Cardiac fibroblast (primary cell): ENCODE results near the gene ERCC1.

Experiments
- DNase-seq, 2 donors: peaks; one replicate each; pipeline versions ENCODE4 v3.0.0 to v3.0.0-alpha.2; 2010; ENCODE audit warnings: low read depth in 2 of 2
- H3K4me3 ChIP-seq, 2 donors: replicated peaks in 1 of 2; 1 replicate in 1 of 2; 2 replicates in 1 of 2; pipeline ENCODE4 v1.5.1; 2011; ENCODE audit warnings: low read depth in 2 of 2, low read length in 2 of 2, mild to moderate bottlenecking in 2 of 2, moderate library complexity in 1 of 2
- TF ChIP-seq, protein P1 (sequence below): IDR thresholded peaks from one replicate; pipeline ENCODE4 v1.5.1; 2011; ENCODE audit warnings: low read depth, mild to moderate bottlenecking, low read length, inconsistent platforms

Gene ERCC1

DNA sequence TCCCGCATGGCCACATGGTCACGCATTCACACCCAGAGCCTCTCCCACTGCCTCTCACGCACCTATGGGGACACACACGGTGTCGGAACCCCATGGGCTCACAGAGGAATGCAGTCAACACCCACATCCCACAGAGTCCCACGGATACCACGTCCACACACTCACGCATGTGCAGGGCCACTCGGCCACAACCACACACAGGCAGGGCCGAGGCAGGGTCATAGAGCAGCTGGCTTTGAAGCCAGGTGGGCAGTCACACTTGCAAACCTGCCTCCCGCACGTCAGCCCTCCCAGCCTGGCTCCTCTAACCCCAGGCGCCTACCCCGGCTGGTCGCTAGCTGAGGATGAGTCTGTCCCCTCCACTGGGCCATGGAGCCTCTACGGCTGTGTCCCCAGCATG, 61.4 kb downstream of the ERCC1 start:
- DNase-seq = no peak
- TF ChIP-seq, protein P1, sequence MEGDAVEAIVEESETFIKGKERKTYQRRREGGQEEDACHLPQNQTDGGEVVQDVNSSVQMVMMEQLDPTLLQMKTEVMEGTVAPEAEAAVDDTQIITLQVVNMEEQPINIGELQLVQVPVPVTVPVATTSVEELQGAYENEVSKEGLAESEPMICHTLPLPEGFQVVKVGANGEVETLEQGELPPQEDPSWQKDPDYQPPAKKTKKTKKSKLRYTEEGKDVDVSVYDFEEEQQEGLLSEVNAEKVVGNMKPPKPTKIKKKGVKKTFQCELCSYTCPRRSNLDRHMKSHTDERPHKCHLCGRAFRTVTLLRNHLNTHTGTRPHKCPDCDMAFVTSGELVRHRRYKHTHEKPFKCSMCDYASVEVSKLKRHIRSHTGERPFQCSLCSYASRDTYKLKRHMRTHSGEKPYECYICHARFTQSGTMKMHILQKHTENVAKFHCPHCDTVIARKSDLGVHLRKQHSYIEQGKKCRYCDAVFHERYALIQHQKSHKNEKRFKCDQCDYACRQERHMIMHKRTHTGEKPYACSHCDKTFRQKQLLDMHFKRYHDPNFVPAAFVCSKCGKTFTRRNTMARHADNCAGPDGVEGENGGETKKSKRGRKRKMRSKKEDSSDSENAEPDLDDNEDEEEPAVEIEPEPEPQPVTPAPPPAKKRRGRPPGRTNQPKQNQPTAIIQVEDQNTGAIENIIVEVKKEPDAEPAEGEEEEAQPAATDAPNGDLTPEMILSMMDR = no peak
- H3K4me3 ChIP-seq = no peak overlapping the region

DNA sequence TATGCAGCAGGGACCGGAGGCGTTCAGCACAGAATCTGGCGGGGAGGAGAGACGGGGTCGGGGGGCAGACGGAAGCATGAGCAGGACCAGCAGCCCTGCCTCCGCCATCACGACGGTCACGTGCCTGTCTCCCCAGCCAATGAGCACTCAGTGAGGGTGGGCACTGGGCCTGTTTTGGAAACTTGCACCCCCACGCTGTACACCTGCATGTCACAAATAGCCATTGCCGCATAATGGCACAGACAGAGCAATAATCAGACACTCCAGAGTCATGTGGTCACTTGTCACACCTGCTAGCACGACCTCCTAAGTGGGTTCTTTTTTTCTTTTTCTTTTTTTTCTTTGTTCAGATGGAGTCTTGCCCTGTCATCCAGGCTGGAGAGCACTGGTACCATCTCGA, 62.1 kb downstream of the ERCC1 start:
- TF ChIP-seq, protein P1 = no peak
- no peak for DNase-seq
- no peak overlapping the region for H3K4me3 ChIP-seq

DNA sequence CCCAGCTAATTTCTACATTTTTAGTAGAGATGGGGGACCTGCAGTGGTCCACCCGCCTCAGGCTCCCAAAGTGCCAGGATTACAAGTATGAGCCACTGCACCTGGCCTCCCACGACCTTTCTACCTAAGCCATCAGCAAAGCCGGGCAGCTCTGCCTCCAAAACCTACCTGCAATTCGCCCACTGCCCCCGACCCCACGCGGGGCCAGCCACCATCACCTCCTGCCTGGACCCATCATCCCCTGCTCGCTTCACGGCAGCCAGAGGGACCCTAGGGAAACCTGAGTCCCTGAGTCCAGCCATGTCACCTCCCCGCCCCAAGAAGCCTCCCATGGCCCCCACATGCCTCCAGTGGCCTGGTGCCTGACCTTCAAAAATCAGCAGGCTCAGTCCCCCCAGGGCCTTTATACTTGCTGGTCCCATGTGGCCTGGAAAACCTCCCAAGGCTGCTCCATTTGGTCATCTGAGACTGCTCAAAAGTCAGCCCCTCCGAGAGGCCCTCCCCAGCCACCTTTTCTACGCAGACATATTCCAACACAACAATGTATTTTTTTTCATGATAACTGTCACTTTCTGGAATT, 65.4 kb downstream of the ERCC1 start:
- no peak overlapping the region for H3K4me3 ChIP-seq
- no peak for DNase-seq
- TF ChIP-seq, protein P1 = no peak

DNA sequence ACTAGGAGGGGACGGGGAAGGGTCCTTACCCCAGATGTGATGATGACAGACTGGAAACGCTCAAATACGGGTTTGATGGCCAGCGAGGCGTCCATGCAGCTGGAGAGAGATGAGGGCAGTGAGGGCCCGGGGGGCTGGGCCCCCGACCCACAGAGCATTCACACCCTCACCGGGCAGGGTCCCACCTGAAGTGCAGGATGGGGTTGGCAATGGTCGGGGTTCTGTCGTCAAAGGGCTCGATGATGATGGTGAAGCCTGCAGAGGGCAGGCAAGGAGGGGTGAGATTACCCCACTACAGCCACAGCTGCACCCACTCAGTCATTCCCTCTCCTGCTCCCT, 66.3 kb downstream of the ERCC1 start:
- TF ChIP-seq, protein P1 = no peak
- no peak overlapping the region for H3K4me3 ChIP-seq
- no peak for DNase-seq
